Skeletal muscle cell (primary cell): Measurements from ENCODE around the gene PARK7.

ENCODE experiments used
- DNase-seq: peaks from one replicate; pipeline ENCODE4 v3.0.0-alpha.2; 2010; ENCODE audit warnings: low read depth
- H3K4me3 ChIP-seq: 2 replicates; pipeline ENCODE4 v1.5.1; 2011; ENCODE audit warnings: low read depth, mild to moderate bottlenecking, control low read depth, low read length, moderate library complexity

Gene PARK7

DNA sequence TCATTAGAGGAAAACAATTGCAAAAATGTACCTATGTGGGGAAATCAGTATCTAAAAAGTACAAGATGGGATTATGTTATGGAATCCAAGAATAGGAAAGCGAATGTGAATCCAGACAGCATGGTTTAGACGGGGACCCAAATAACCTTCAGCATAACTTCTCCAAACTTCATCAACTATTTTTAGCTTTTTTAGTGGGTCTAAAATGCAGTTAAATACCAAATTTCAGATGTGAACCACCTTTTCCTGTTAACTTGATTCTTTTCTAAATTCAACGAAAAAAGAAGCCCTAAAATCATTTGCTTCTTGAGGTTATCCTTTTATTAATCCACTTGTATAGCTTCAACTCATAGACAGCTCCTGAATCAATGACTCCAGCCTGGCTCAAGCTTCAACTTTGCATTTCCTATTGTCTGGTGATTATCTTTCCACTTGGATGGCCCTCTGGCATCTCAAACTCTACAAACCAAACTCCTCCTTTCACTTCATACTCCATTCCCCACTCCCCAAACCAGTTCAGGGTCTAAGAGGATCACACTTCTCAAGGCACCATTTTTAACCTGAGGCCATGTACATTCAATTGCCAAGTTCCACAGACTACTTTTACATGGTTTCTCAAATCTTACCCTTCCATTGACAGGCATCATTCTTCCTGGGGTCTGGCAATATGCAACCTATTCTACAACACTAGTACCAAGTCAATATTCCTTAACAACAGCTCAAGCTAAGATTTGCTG is 57.1 kb downstream of the PARK7 start:
- no peak for DNase-seq
- H3K4me3 ChIP-seq = no peak overlapping the region

DNA sequence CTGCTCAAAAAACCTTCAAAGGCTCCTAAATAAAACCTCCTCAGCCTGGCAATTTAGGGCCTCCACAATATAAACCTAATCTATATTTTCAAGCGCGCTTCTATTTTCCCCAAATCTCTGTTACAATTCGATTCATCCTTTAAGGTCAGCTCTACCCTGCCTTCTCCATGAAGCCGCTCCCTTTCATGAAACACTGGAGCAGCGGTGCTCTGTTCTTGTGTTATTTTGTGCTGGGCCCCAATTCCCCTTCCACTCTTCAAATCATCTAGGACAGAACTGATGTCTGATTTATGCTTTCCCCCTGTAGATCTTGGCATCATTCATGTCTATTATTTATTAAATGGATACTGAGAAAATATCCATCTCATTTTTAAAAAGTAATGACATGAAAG is 57.7 kb downstream of the PARK7 start:
- no peak overlapping the region for H3K4me3 ChIP-seq
- no peak for DNase-seq

DNA sequence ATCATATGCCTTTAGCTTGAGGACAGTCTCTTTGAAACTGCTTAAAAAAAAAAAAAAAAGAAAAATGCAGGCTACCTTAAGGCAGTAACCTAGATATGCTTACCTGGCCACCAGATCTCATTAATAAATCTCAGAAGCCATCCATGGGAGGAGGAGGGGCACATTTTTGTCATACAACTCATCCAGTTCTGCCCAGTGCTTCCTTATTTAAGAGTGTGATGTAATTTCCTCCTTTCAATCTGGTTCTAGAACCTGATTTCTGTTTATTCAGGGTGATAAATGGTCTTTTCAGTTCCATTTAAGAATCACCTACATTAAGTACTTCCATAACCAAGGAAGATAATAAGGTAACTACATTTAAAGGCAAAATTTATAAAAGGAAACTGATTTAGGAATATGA is 58.5 kb downstream of the PARK7 start:
- DNase-seq = no peak
- no peak overlapping the region for H3K4me3 ChIP-seq

DNA sequence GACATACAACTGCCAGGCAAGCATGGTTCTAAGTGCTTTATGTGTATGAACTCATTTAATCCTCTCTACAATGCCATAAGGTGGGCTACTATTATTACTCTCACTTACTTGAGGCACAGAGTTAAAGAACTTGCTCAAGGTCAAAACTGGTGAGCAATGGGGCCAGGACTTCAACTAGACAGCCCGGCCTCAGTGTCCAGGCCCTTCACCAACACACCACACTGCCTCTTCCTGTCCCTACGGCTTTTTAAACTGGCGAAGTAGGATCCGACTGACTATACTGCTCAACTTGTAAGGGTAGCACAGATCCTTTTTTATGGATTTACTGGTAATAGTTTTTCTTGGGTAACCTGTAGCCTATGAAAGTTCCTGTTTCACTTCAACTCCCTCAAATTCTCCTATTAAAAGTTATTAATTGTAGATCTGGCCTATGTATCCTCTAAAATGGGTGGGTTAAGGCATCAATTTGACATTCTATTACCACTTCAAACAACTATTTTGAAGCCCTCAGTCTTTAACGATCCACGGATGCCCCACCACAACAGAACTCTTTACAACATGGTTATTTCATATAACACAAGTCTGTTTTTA is 60.3 kb downstream of the PARK7 start:
- H3K4me3 ChIP-seq = peak overlapping the region; percentile 86
- no peak for DNase-seq

DNA sequence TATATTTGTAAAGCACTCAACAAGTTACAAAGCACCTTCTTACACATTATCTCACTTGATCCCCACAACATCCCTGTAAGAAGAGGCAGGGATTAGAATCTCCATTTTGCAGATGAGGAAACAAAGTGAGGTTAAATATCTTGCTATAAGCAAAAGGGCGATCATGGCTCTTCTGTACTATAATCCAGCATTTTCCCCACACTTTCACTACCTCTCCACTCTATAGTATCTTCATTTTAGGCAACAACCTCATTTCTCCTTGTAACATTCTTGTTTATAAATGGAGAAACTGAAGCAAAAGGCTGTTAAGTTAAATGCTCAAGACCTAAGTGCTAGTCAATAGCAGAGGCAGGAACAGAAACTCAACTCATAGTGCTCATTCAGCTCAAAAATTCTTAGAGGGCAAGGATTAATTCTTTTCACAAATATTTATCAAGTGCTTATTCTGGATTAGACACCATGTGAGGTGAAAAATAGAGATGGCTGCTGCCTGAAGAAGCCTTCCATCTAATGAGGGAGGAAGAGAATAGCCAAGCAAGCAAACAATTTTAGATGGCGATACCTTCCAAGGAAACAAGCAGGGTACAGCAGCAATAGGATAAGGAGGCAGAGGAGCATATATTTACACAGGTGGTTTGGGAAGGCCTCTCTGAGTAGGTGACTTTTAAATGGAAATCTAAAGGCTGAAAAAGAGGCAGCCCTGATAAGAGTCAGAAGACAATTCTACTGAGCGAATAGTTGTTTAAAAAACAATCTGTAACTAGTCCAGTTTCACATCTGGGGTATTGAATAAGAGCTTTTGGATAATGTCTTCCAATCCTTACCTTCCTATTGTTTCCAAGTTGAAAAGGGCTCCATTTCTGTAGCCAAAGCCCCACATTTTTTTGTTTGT is 61.1 kb downstream of the PARK7 start:
- H3K4me3 ChIP-seq = peak overlapping the region; percentile 86
- no peak for DNase-seq

DNA sequence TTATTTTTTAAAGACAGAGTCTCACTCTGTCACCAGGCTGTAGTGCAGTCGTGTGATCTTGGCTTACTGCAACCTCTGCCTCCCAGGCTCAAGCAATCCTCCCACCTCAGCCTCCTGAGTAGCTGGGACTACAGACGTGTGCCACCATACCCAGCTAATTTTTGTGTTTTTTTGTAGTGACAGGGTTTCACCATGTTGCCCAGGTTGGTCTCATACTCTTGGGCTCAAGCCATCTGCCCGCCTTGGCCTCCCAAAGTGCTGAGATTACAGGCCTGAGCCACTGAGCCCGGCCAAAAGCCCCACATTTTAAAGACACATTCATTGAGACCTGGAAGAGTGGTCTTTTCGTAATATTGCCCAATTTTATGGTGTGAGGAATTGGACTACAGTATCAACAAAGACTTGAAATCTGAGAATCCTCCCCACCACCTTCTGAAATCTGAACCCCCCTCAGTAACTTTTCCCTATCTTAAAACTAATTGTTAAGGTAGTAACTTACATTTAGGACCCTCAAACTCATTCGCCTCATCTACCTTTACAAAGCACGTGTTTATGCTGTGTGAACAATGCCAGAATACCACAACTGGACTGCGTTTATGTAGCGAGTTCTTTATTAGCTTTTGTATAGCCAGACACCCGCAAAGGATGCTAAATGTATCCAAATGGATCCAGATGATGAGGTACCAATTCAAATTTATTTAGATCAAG is 61.9 kb downstream of the PARK7 start:
- H3K4me3 ChIP-seq = peak overlapping the region; percentile 86
- no peak for DNase-seq

DNA sequence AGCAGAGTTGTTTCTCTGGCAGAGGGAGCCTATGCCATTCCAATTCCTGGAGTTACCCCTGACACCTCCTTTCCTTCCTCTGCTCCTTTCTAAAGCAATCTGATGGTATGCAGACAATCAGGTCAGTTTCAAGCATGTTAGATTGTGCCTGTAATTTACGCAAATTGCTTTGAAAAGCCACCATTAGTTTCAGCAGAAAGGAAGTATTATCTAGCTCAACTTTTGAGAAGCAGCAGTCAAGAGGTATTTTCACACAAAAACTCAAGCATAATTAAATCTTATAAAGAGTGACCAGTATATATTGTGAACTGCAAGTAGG is 62.4 kb downstream of the PARK7 start:
- no peak for DNase-seq
- H3K4me3 ChIP-seq = peak overlapping the region; percentile 86

DNA sequence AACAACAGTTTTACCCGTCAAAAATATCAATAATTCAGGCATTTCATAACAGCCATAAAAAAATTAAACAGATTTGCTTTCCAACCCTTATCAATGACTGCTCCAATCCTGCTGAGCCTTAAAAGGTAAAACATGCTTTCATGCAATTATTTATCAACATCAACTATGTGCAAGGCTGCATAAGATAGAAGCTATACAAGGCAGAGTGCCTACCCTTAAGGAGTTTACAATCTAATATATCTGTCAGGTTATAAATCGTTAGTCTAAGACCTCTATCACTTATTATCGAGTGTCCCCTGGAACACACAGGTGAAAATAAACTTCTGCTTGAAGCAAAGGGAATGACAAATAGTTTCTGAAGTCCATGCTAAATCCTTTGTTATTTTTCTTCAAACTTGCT is 62.8 kb downstream of the PARK7 start:
- DNase-seq = no peak
- peak overlapping the region; percentile 86 for H3K4me3 ChIP-seq

DNA sequence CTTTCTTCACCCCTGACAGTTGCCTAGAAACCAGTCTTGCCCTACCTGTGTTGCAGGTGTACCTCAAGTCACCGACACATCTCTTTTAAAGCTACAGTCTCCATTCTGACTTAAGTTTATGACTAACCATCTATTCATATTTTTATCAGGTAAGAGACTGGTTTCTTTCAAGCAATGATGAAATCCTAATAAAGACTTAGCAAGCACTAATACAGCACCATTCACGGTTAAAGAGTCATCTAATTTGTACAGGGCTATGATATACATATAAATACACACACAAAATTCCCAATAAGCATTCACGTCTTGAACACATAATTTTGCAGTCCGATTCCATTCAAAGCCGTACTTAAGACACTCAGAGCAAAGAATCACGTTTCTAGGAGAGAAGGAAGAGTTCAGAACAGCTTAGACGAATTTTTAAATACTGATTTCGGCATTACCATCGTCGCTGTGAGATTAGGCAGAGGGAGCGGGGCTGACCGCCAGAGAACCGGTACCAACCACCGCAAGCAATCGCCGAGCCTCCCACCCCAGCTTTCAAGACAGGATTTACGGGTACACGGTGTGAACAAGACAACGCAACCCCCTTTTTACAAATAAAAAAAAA is 63.7 kb downstream of the PARK7 start:
- no peak for DNase-seq

DNA sequence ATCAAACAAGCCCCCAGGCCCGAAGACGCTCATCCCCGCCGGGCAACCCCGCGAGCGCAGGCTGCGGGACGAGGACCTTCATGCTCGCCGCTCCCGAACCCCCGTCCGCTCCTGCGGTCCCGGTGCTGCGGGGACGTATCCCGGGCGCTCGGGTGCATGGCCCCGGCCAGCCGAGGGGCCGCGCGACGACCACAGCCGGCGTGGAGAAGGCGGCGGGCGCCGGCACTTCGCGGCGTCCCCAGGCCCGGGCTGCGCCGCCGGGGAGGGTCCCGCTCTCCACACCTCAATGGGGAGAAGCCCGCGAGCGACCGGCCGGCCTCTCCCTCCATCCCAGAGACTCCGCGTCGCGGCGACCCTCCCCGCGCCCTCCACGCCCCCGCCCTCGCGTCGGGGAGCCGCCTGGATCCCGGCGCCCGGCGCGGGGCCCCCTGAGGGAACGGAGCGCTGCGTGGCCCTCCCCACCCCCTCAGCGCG is 64.2 kb downstream of the PARK7 start:
- no peak for DNase-seq
- H3K4me3 ChIP-seq = peak overlapping the region; percentile 86

More for the DNA sequence above, 63.7 kb downstream of the PARK7 start:
- peak overlapping the region; percentile 86 for H3K4me3 ChIP-seq

DNA sequence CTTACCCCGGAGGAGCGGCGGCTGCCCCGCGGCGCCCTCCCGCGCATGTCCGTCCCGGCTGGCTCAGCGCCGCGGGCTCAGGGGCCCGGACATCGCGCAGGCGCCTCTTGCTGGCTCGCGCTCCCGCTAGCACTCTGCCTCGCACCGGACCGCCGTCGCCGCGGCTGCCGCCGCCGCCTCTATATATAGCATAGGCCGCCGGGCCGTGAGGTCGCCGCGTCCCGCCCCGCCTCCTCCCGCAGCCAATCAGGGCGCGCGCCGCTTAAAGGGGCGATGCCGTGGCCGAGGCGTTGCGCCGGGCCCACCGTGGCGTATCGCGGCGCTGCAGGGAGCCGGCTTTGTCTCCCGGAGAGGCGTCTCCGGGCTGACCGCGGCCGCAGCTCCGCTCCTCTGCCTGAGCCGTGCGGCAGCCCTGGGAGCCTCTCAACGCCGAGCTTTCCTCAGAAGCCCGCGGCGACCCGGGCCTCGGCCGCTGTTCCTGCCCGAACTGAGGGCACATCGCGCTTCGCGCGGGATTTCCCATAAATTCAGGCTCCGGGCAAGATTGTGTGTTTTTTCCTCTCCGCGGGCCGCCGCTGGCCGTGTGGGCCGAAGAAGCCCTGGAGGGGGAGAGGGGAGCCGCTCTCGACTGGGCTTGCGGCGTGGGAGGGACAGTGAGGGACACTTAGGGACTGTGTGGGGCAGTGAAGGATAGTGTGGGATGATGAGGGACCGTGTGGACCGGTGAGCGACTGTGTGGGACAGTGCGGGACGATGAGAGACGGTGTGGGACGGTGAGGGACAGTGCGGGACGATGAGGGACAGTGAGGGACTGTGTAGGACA is 64.9 kb downstream of the PARK7 start, which contains the start of gene ERRFI1:
ERRFI1 (minus strand) TSS at position 157 of the 823 bp plus-strand sequence. CDS start 10,690 bp downstream, outside the sequence.
- peak; percentile 86 for DNase-seq
- H3K4me3 ChIP-seq = peak within 1 kb of the TSS; percentile 86

DNA sequence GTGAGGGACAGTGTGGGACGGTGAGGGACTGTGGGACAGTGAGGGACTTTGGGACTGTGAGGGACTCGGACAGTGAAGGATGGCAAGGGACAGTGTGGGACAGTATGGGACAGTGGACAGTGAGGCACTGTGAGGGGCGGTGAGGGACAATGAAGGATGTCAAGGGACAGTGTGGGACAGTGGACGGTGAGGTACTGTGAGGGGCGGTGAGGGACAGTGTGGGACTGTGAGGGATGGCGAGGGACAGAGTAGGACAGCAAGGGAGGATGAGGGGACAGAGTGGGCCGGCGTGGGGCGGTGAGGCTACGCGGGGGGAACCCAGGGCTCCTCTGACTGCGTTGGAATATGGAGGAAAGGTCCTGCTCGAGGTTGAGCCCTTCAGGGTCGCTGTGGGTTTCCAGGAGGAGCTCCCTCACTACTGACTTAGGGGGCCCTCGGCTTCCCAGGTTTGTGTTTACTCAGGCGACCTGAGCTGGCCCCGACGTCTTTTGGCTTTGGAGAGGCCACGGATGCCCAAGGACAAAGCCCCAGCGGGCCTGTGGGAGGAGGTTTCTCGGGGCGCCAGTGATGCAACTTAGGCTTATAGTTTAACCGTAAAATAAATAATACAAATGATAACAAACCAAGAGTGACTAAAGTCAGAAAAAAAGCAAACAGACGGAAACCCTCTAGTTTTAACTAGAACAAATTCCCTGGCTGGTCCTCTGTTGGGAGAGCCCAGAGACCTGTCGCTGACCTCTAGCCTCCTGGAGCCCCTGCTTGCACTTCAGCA is 65.7 kb downstream of the PARK7 start:
- peak overlapping the region; percentile 86 for H3K4me3 ChIP-seq
- DNase-seq = no peak

DNA sequence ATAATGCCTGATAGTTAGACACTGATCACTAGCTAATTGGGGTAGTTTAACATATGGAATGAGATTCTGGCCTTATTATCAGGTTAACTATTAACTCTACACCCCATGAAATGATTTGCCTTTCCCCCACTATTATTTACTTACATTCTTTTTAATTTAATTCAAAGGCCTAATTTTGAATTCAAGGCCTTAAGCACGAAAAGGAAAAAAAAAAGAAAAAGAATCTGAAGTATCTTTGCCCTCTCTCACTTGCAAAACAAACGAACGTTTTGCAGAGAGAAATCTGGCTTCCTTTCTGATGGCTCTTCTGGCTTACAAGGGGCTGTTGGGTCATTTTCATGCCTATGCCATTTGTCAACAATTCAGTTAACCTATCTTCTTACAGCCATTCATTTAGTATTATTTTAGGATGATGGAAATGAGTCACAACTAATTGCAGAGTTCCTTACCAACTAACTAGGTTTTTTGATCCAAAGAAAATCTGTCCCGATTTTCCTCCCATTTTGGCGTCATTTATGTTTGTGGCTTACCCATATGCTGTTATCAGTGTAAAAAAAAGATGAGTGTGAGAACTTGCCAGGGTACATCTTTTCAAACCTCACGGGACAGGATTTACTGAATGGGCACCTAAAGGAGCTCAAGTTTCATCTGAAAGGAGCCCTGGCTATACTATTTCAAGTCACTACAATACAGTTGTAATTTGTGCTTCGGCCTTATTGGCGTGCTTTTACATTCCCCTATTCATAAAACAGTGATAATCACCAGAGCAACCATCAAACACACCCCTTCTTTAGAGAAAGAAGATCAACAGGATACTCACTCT is 66.4 kb downstream of the PARK7 start:
- DNase-seq = no peak
- peak overlapping the region; percentile 8 for H3K4me3 ChIP-seq

DNA sequence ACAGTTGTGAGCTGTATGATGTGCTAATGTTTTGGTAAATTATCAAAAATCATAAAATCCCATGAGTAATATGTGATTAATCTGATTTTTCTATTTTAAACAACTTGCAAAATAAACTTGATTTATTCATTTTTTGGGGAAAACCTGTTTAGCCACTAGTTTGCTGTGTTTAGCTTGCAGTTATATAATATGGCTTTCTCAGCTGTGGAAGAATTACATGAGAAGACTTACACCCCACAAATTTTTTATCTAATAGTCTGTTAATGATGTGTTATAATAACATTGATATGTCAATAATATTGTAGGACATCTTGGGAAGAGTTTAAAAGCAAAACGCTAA is 67.0 kb downstream of the PARK7 start:
- DNase-seq = no peak
- no peak overlapping the region for H3K4me3 ChIP-seq

DNA sequence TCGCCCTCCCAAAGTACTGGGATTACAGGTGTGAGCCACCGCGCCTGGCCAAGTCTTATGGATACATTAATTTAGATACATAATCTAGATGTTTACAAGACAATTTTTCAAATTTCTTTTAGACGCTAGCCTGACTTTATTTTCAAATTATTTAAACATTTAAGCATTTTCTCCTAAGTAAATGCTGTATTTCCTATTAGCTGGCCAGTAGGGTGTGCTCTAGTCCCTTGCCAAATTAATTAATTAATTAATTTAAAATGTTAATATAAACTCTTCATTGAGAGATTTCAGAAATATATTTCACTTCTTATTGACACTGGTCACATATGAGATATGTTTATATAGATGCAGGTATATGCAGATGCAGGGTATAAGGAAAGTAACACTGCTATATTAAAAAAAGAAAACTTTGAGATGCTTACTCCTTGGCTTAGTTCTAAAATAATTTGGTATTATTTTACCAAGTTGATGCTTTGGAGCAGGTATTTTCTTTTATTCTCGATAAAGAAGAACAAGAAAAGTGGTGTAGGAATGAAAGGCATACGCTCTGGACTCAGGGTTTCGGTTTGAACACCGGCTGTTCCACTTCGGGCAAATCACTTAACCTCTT is 69.8 kb downstream of the PARK7 start:
- no peak for DNase-seq
- no peak overlapping the region for H3K4me3 ChIP-seq

DNA sequence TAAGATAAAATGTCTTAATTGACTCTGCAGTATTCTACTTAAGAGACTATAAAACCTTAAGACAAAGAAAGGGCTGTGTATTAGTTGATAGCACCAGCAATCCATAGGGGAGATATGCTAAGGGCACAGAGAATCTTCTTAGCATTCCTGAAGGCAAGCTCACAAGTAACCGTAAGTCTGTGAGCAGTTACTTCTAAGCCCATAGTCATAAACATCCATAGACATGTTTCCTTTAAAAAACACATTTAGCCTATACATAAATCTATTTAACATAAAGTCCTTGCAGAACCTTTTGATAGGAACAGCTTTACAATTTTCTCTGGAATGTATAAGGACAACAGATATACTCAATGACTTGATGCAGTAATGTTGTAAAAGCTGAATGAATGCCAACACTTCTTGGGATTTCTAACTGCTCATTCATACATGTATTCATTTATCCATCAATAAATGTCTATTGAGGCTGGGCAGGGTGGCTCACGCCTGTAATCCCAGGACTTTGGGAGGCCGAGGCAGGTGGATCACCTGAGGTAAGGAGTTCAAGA is 70.9 kb downstream of the PARK7 start:
- H3K4me3 ChIP-seq = no peak overlapping the region
- DNase-seq = no peak
